GM12878 (cell line): ENCODE data around the gene POFUT1. TPM values are rescaled to one million over a fixed set of nuclear protein-coding genes. Genes with fewer than 3 reads are reported as not detected.

Experiments
- ATAC-seq: fragments of 200-7000 bp; cut with Tn5 transposase; 3 replicates; pipeline ENCODE4 v1.9.1; 2020; ENCODE audit warnings: mild to moderate bottlenecking, moderate library complexity
- BruUV-seq: library from RNA; stranded (reverse); fragments of 400-500 nt; replicated peaks from 2 replicates; lab custom pipeline; 2021; lab: Mats Ljungman, UMichigan
- CTCF ChIA-PET: fragments of 300-600 bp; sonication (Branson Sonifier 250); formaldehyde crosslinking; extraction: SDS; loops from one replicate; lab custom pipeline; 2021; ENCODE audit warnings: inconsistent platforms; lab: Yijun Ruan, JAX
- POLR2A ChIA-PET: fragments of 350-600 bp; formaldehyde crosslinking; extraction: SDS; loops from one replicate; lab custom pipeline; 2021; ENCODE audit warnings: inconsistent platforms; lab: Charles Lee
- RAD21 ChIA-PET: fragments of 300-600 bp; sonication (Branson Sonifier 250); formaldehyde crosslinking; loops from one replicate; lab custom pipeline; 2023; ENCODE audit warnings: antibody characterized with exemption; ENCODE audit not compliant: unreplicated experiment; lab: Charles Lee
- SMC1A ChIA-PET: fragments of 300-600 bp; sonication (Branson Sonifier 250); formaldehyde crosslinking; loops from one replicate; lab custom pipeline; 2023; ENCODE audit not compliant: unreplicated experiment, uncharacterized antibody; lab: Charles Lee
- DNase-seq: peaks from one replicate; pipeline ENCODE4 v3.0.0-alpha.2; 2011; ENCODE audit warnings: low read depth, low spot score
- FAIRE-seq: peaks from 3 replicates; lab custom pipeline; 2011; peaks lifted over from hg19 to GRCh38; lab: Jason Lieb, UNC
- H2AFZ ChIP-seq: 2 replicates; pipeline ENCODE4 v1.6.0; 2011; ENCODE audit warnings: low read depth, low read length, control low read depth; ENCODE audit not compliant: control insufficient read depth
- H3K27ac ChIP-seq: 2 replicates; pipeline ENCODE4 v1.5.1; 2011; ENCODE audit warnings: control low read depth; ENCODE audit not compliant: control insufficient read depth, insufficient read depth
- H3K27me3 ChIP-seq, 2 experiments: replicated peaks in 1 of 2; 2 replicates each; pipeline versions ENCODE4 v1.6.0 to v1.6.1; 2011; ENCODE audit warnings: low read length in 1 of 2; ENCODE audit not compliant: control insufficient read depth in 2 of 2, insufficient read depth in 2 of 2
- H3K36me3 ChIP-seq, 2 experiments: 2 replicates each; pipeline ENCODE4 v1.5.1; 2011; ENCODE audit warnings: low read length in 1 of 2; ENCODE audit not compliant: control insufficient read depth in 2 of 2, insufficient read depth in 2 of 2
- H3K4me1 ChIP-seq: 2 replicates; pipeline ENCODE4 v1.6.1; 2011; ENCODE audit warnings: mild to moderate bottlenecking, low read length, moderate library complexity, mixed read lengths; ENCODE audit not compliant: control insufficient read depth, insufficient read depth
- H3K4me2 ChIP-seq: 2 replicates; pipeline ENCODE4 v1.6.0; 2011; ENCODE audit warnings: control low read depth; ENCODE audit not compliant: control insufficient read depth, insufficient read depth
- H3K4me3 ChIP-seq: fragments of 200-600 bp; sonication (generic); 2 replicates; pipeline ENCODE4 v1.5.1; 2016
- H3K79me2 ChIP-seq: 2 replicates; pipeline ENCODE4 v1.6.0; 2011; ENCODE audit warnings: low read length; ENCODE audit not compliant: control insufficient read depth, insufficient read depth
- H3K9ac ChIP-seq: 2 replicates; pipeline ENCODE4 v1.8.0; 2011; ENCODE audit warnings: low read length, control low read depth, mixed read lengths; ENCODE audit not compliant: control insufficient read depth, insufficient read depth
- H3K9me3 ChIP-seq: replicated peaks from 3 replicates; pipeline ENCODE4 v1.5.1; 2011; ENCODE audit warnings: mild to moderate bottlenecking, low read length; ENCODE audit not compliant: control insufficient read depth, insufficient read depth
- H4K20me1 ChIP-seq: 2 replicates; pipeline ENCODE4 v1.6.0; 2011; ENCODE audit not compliant: control insufficient read depth, insufficient read depth
- BCL11A ChIP-seq: IDR thresholded peaks from 2 replicates; pipeline ENCODE4 v1.6.1; 2011; ENCODE audit warnings: low read depth, low read length
- CBX3 ChIP-seq: fragments of 200-600 bp; sonication (generic); IDR thresholded peaks from 2 replicates; pipeline ENCODE4 v1.6.1; 2016; ENCODE audit warnings: low read depth, borderline replicate concordance
- FOS ChIP-seq: IDR thresholded peaks from 3 replicates; pipeline ENCODE4 v1.6.1; 2011; ENCODE audit warnings: borderline replicate concordance; ENCODE audit not compliant: insufficient read length; ENCODE audit errors: extremely low read depth
- HDAC6 ChIP-seq: fragments of 200-600 bp; sonication (generic); IDR thresholded peaks from one replicate; pipeline ENCODE4 v1.8.0; 2017; ENCODE audit warnings: antibody characterized with exemption; ENCODE audit not compliant: unreplicated experiment
- SIN3A ChIP-seq: IDR thresholded peaks from 2 replicates; pipeline ENCODE4 v1.6.1; 2012; ENCODE audit warnings: low read depth, low read length, improper control_type of control experiment
- ZBTB40 ChIP-seq: fragments of 450-650 bp; IDR thresholded peaks from 2 replicates; pipeline ENCODE4 v1.6.1; 2016; ENCODE audit warnings: mild to moderate bottlenecking, moderate library complexity, borderline replicate concordance
- WGBS: methylation state at CpG from one replicate; pipeline ENCODE4 v1.1.6; 2016; ENCODE audit warnings: low lambda C conversion rate; ENCODE audit not compliant: insufficient replicate concordance, insufficient coverage; ENCODE audit errors: missing lambda C conversion rate; 5-methylcytosine and 5-hydroxymethylcytosine counted together
- in situ Hi-C: fragments of 300-500 bp; cut with MboI; formaldehyde crosslinking; loops from 9 replicates; pipeline ENCODE4 v1.14.3; 2018; ENCODE audit warnings: mixed read lengths
- intact Hi-C: fragments of 100-400 bp; cut with micrococcal nuclease; formaldehyde crosslinking; loops from one replicate; pipeline ENCODE4 v1.14.2; 2022; ENCODE audit not compliant: unreplicated experiment
- polyA plus RNA-seq, 11 experiments: library from polyadenylated mRNA; depleted of rRNA in 4 of 11; unstranded in 6 of 11; stranded (reverse) in 5 of 11; fragments of >200 nt; fragmentation: Nextera tagmentation in 4 of 11; fragmentation: Illumina TruSeq in 1 of 11; extraction: Ambion mirVana in 4 of 11; extraction: Trizol in 1 of 11; gene quantifications; 1 replicate in 1 of 11; 2 replicates in 10 of 11; pipeline versions ENCODE4 v1.2.1 to v1.2.3, GENCODE V29; 2011 to 2016; ENCODE audit warnings: inconsistent platforms in 2 of 11, missing spikeins in 2 of 11, low read depth in 1 of 11
- total RNA-seq, 4 experiments: library from RNA; depleted of rRNA in 3 of 4; stranded (reverse); fragments of >200 nt in 3 of 4; fragmentation: Illumina TruSeq in 1 of 4; extraction: Trizol in 1 of 4; gene quantifications; 2 replicates each; pipeline versions ENCODE4 v1.2.1 to v1.2.3, GENCODE V29; 2013 to 2021
- TF ChIP-seq, protein P1 (sequence below): fragments of 450-650 bp; IDR thresholded peaks from 2 replicates; pipeline ENCODE4 v1.6.1; 2017; ENCODE audit warnings: borderline replicate concordance

POFUT1 gene
- total and polyA plus RNA-seq, 10 of the 15 experiments (the other 5 are each of a cell fraction or from before 2014, with no cell fraction given) = 2.6 to 33.4 (median 23.1) TPM

DNA sequence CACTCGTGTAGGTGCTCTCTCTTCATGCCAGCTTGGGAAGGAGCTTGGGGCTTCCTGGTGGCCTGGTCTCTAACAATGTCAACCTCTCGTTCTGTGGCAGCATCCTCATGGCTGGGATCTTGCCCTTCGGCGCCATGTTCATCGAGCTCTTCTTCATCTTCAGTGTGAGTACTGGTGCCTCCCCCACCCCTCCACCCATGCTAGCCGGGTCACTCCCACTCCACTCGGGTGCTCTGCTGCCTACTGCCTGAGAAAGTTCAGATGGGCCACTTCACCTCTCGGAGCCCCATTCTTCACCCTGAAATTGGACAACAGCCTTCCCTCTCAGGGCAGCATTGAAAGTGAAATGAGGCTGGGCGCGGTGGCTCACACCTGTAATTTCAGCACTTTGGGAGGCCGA is 49.3 kb upstream of the POFUT1 start:
- in situ Hi-C loops = no loop called here
- DNase-seq (no peak), FAIRE-seq (no peak), ATAC-seq (no peak)
- H3K9ac ChIP-seq = no peak overlapping the region
- H2AFZ ChIP-seq = no peak overlapping the region
- 88% methylated on average over 11 of the region's 11 CpGs for WGBS
- H3K4me2 ChIP-seq = no peak overlapping the region
- H3K27me3 ChIP-seq = no peaks in the 10 kb centered on the region
- no peak overlapping the region for H3K4me3 ChIP-seq
- CTCF ChIA-PET = no interaction called here
- intact Hi-C loops = no loop called here
- H4K20me1 ChIP-seq = no peaks in the 10 kb centered on the region
- RAD21 ChIA-PET = no interaction called here
- POLR2A ChIA-PET = no interaction called here
- no peak overlapping the region for H3K27ac ChIP-seq
- no TSS peak for BruUV-seq
- no peaks in the 10 kb centered on the region for H3K9me3 ChIP-seq
- peaks cover 13 to 32% of the 10 kb centered on the region in 2 experiments for H3K36me3 ChIP-seq
- SMC1A ChIA-PET = no interaction called here
- peaks cover 10% of the 10 kb centered on the region for H3K4me1 ChIP-seq
- no peaks in the 10 kb centered on the region for H3K79me2 ChIP-seq
- TF ChIP-seq HDAC6 = no peak
- TF ChIP-seq ZBTB40 = no peak
- TF ChIP-seq BCL11A = no peak
- no peak for TF ChIP-seq FOS
- no peak for TF ChIP-seq SIN3A
- TF ChIP-seq, protein P1, sequence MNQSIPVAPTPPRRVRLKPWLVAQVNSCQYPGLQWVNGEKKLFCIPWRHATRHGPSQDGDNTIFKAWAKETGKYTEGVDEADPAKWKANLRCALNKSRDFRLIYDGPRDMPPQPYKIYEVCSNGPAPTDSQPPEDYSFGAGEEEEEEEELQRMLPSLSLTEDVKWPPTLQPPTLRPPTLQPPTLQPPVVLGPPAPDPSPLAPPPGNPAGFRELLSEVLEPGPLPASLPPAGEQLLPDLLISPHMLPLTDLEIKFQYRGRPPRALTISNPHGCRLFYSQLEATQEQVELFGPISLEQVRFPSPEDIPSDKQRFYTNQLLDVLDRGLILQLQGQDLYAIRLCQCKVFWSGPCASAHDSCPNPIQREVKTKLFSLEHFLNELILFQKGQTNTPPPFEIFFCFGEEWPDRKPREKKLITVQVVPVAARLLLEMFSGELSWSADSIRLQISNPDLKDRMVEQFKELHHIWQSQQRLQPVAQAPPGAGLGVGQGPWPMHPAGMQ = no peak
- no peak for TF ChIP-seq CBX3
